ENCODE data around the gene GPR157. TPM values are rescaled to one million over a fixed set of nuclear protein-coding genes. Genes with fewer than 3 reads are reported as not detected.

The GPR157 gene
- total and polyA plus RNA-seq, 5 donors from 2014 or later = 0.92 to 2.1 (median 1.2) TPM

GRCh38 chr1:9051379-9051778 lies 77.5 kb downstream of the GPR157 start:
- peaks cover 18% of the 10 kb centered on the region for H3K27me3 Mint-ChIP-seq
- H3K4me1 Mint-ChIP-seq = no peaks in the 10 kb centered on the region

GRCh38 chr1:9050803-9051202 lies 78.1 kb downstream of the GPR157 start:
- Mint-ChIP-seq H3K27me3 (peaks cover 18% of the 10 kb centered on the region), H3K27ac (no peak overlapping the region), H3K9me3 (no peaks in the 10 kb centered on the region), H3K4me1 (no peaks in the 10 kb centered on the region), H3K4me3 (no peak overlapping the region), H3K36me3 (no peaks in the 10 kb centered on the region)
- H3K27ac ChIP-seq (ENCODE audit: insufficient read depth, low read length, poor library complexity, severe bottlenecking) = no peak overlapping the region
- H3K9me3 ChIP-seq (ENCODE audit: control insufficient read depth in 2 of 2, low read length in 2 of 2) = no peaks in the 10 kb centered on the region
- H3K27me3 ChIP-seq (ENCODE audit: control insufficient read depth, insufficient read depth, low read length) = peaks cover 2% of the 10 kb centered on the region
- H3K36me3 ChIP-seq (ENCODE audit: control insufficient read depth, insufficient read depth, low read length) = no peaks in the 10 kb centered on the region
- no peak for DNase-seq
- H3K4me1 ChIP-seq (ENCODE audit: control insufficient read depth, insufficient read depth, low read length, poor library complexity, severe bottlenecking) = no peaks in the 10 kb centered on the region
- H3K4me3 ChIP-seq (ENCODE audit: low read depth, low read length) = no peak overlapping the region
- no peak for ATAC-seq (ENCODE audit: low read depth in 2 of 2)

More at GRCh38 chr1:9051379-9051778, 77.5 kb downstream of the GPR157 start:
- H3K27ac ChIP-seq (ENCODE audit: insufficient read depth, low read length, poor library complexity, severe bottlenecking) = no peak overlapping the region
- H3K36me3 ChIP-seq (ENCODE audit: control insufficient read depth, insufficient read depth, low read length) = no peaks in the 10 kb centered on the region
- H3K27me3 ChIP-seq (ENCODE audit: control insufficient read depth, insufficient read depth, low read length) = peaks cover 2% of the 10 kb centered on the region
- Mint-ChIP-seq H3K4me3 (no peak overlapping the region), H3K27ac (no peak overlapping the region), H3K36me3 (no peaks in the 10 kb centered on the region), H3K9me3 (no peaks in the 10 kb centered on the region)
- ATAC-seq (ENCODE audit: low read depth in 2 of 2) = no peak
- no peak for DNase-seq
- no peaks in the 10 kb centered on the region for H3K4me1 ChIP-seq (ENCODE audit: control insufficient read depth, insufficient read depth, low read length, poor library complexity, severe bottlenecking)
- H3K9me3 ChIP-seq (ENCODE audit: control insufficient read depth in 2 of 2, low read length in 2 of 2) = no peaks in the 10 kb centered on the region
- no peak overlapping the region for H3K4me3 ChIP-seq (ENCODE audit: low read depth, low read length)

Other genes starting within 250 kb of the GPR157 start
- not detected for gene CA6, start 183.2 kb downstream of the GPR157 start, total RNA-seq
- gene CA6, start 183.2 kb downstream of the GPR157 start, polyA plus RNA-seq = under 1 TPM in 2 of 4 donors, not detected in 2; 0.41 to 0.61 TPM
- not detected for gene SLC2A7, start 102.7 kb downstream of the GPR157 start, total RNA-seq
- gene SLC2A7, start 102.7 kb downstream of the GPR157 start, polyA plus RNA-seq = not detected
- 0.64 TPM for gene SLC2A5, start 59.5 kb downstream of the GPR157 start, total RNA-seq
- under 1 TPM in 1 of 4 donors, not detected in 3; 0.08 TPM for gene SLC2A5, start 59.5 kb downstream of the GPR157 start, polyA plus RNA-seq
- 19.4 TPM for gene H6PD, start 105.7 kb upstream of the GPR157 start, total RNA-seq
- 1 to 10 TPM; 7.8 to 10.0 (median 8.8) TPM for gene H6PD, start 105.7 kb upstream of the GPR157 start, polyA plus RNA-seq
- gene SPSB1, start 163.8 kb upstream of the GPR157 start, total RNA-seq = 19.7 TPM
- 10 to 100 TPM in 3 of 4 donors, 1 to 10 TPM in 1; 7.0 to 12.3 (median 11.9) TPM for gene SPSB1, start 163.8 kb upstream of the GPR157 start, polyA plus RNA-seq

All from CD4-positive, CD25-positive, alpha-beta regulatory T cell (primary cell).